Psoas muscle (tissue), 8 donors: ENCODE measurements around the gene XXYLT1. TPM values are rescaled to one million over a fixed set of nuclear protein-coding genes. Genes with fewer than 3 reads are reported as not detected.
A peak's percentile ranks its signal among the peaks of the same experiment; 100 is the strongest.

ENCODE experiments used
- ATAC-seq, 4 donors: fragments of 200-7000 bp; cut with Tn5 transposase; one replicate each; pipeline ENCODE4 v1.9.1; 2020; ENCODE audit warnings: moderate library complexity in 3 of 4, mild to moderate bottlenecking in 2 of 4
- DNase-seq, 2 donors: peaks; one replicate each; pipeline ENCODE4 v3.0.0-alpha.2; 2020
- H3K27ac ChIP-seq: fragments of 200-600 bp; one replicate; pipeline ENCODE4 v1.8.0; 2022
- H3K27me3 ChIP-seq, 3 donors: fragments of 200-600 bp in 1 of 3; one replicate each; pipeline versions ENCODE4 v1.6.1 to v1.8.0; 2013 to 2022; ENCODE audit warnings: low read length in 2 of 3, mild to moderate bottlenecking in 2 of 3, moderate library complexity in 1 of 3; ENCODE audit not compliant: insufficient read depth in 3 of 3
- H3K36me3 ChIP-seq, 2 donors: fragments of 200-600 bp in 1 of 2; one replicate each; pipeline versions ENCODE4 v1.6.1 to v1.8.0; 2013 to 2022; ENCODE audit warnings: low read depth in 1 of 2, mild to moderate bottlenecking in 1 of 2, moderate library complexity in 1 of 2; ENCODE audit not compliant: insufficient read depth in 1 of 2
- H3K4me1 ChIP-seq: fragments of 200-600 bp; one replicate; pipeline ENCODE4 v1.8.0; 2022
- H3K4me3 ChIP-seq: fragments of 200-600 bp; one replicate; pipeline ENCODE4 v1.8.0; 2022; ENCODE audit warnings: mild to moderate bottlenecking
- H3K9me3 ChIP-seq: fragments of 200-600 bp; one replicate; pipeline ENCODE4 v1.8.0; 2022
- CTCF ChIP-seq: fragments of 200-600 bp; IDR thresholded peaks from one replicate; pipeline ENCODE4 v1.8.0; 2022; ENCODE audit warnings: antibody characterized with exemption
- whole genome bisulfite sequencing, 3 donors: extraction: QIAGEN DNeasy Blood & Tissue Kit; methylation state at CpG; one replicate each; pipeline versions ENCODE4 v1.1.6 to v1.1.7; 2013; 5-methylcytosine and 5-hydroxymethylcytosine counted together
- intact Hi-C, 2 donors: fragments of 100-400 bp; cut with DNase I; formaldehyde crosslinking; loops; one replicate each; pipeline versions ENCODE4 v1.11.0 to v1.14.2; 2022
- polyA plus RNA-seq, 3 donors: library from polyadenylated mRNA; stranded (reverse); fragments of 200-250 nt; gene quantifications; one replicate each; pipeline ENCODE4 v1.2.3, GENCODE V29; 2013
- total RNA-seq, 4 donors: library from RNA; stranded (reverse); fragmentation: NEBNext Ultra II Directional in 2 of 4; extraction: Animal tissue kit (Norgen Biotek cat#: 25700) in 2 of 4; gene quantifications; one replicate each; pipeline versions ENCODE4 v1.2.1 to v1.2.4, GENCODE V29; 2021 to 2023
- donor health status: healthy with polysubstance abuse.
- donor health status: DM: no; HTN: no; CAD: no; lungs with moderate emphysema.
- donor health status: Bipolar disorder and iron deficiency.
- donor health status: healthy.
- donor health status: DM: yes; HTN: yes; CAD: no.
- donor health status: DM: no; HTN: no; CAD: no.
- donor health status: DM: no; HTN: no; CAD: no.
- donor health status: DM: yes; HTN: yes; CAD: no.

XXYLT1 gene
- total and polyA plus RNA-seq, 7 donors = 0.86 to 3.5 (median 1.8) TPM

DNA sequence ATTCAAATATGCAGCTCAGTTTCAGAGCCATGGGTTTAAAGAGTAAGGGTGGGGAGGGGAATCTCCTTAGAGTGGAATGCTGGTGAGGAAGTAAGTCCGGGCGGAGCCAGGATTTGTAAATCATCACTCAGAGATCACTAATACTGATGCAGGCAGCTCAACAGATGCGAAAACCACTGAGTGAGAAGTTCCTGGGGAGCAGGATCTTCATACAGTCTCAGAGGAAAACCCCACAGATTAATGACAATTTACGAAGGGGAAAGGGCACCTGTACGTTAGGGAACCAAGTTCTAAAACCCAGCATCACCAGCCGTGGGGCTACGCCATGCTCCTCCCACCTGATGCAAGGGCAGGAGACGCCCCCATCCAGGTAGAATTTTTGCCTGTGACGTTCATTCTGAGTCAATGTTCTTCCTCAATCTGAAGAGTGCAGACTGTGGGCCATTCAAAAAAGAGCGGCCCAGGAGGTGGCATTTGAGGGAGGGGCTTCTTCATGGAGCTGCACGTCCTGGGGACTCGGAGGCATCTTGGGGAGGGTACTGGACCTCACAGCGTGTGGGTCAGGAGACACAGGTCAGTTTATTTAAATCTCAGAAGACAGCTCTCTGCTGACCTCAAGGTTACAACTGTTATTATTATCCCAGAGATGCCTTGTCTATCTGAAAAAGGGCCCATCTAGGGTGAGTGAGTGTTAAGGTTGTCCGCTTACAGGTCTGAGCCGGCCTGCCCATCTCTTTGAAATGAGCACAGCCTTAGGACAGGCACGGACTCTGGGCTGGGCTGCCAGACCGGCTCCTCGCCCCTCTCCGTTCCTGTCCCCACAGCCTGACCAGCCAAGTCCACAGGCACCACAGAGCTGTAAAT is 228.0 kb downstream of the XXYLT1 start:
- Histone ChIP-seq H3K4me3 (no peak overlapping the region), H3K9me3 (no peaks in the 10 kb centered on the region), H3K36me3 (no peaks in the 10 kb centered on the region), H3K4me1 (no peaks in the 10 kb centered on the region), H3K27me3 (no peaks in the 10 kb centered on the region), H3K27ac (no peak overlapping the region)
- DNase-seq (no peak), ATAC-seq (no peak)
- WGBS, 3 donors = 66 to 73% (median 73%) methylated on average over 19 of the region's 19 CpGs
- intact Hi-C loops = no loop called here
- TF ChIP-seq CTCF = no peak

- H3K36me3 ChIP-seq = no peaks in the 10 kb centered on the region
- H3K9me3 ChIP-seq = no peaks in the 10 kb centered on the region
- H3K4me1 ChIP-seq = no peaks in the 10 kb centered on the region
- no peak for ATAC-seq
- no peak for TF ChIP-seq CTCF
- no peaks in the 10 kb centered on the region for H3K27me3 ChIP-seq
- intact Hi-C loops = no loop called here
- no peak overlapping the region for H3K27ac ChIP-seq
- no peak for DNase-seq
- 63 to 69% (median 68%) methylated on average over 16 of the region's 16 CpGs for WGBS, 3 donors
- no peak overlapping the region for H3K4me3 ChIP-seq
Measured at GRCh38 chr3:195041871-195042742, 228.9 kb downstream of the XXYLT1 start.

GRCh38 chr3:195040773-195041520 is 230.0 kb downstream of the XXYLT1 start:
- WGBS, 3 donors = 80 to 87% (median 86%) methylated on average over 13 of the region's 13 CpGs
- H3K4me1 ChIP-seq = no peaks in the 10 kb centered on the region
- H3K9me3 ChIP-seq = no peaks in the 10 kb centered on the region
- ATAC-seq (peak in 1 of 4 donors; percentile 41), DNase-seq (no peak)
- intact Hi-C loops = no loop called here
- H3K27me3 ChIP-seq = no peaks in the 10 kb centered on the region
- H3K36me3 ChIP-seq = no peaks in the 10 kb centered on the region
- no peak for TF ChIP-seq CTCF
- no peak overlapping the region for H3K4me3 ChIP-seq
- H3K27ac ChIP-seq = no peak overlapping the region

- Histone ChIP-seq H3K4me3 (no peak overlapping the region), H3K27ac (no peak overlapping the region), H3K36me3 (no peaks in the 10 kb centered on the region), H3K4me1 (no peaks in the 10 kb centered on the region), H3K9me3 (no peaks in the 10 kb centered on the region), H3K27me3 (no peaks in the 10 kb centered on the region)
- DNase-seq (no peak), ATAC-seq (no peak)
- TF ChIP-seq CTCF = no peak
- intact Hi-C loops = no loop called here
- WGBS, 3 donors = 87 to 91% (median 90%) methylated on average over 11 of the region's 11 CpGs
Measured at GRCh38 chr3:195040094-195040493, 230.9 kb downstream of the XXYLT1 start.
